K562 (cell line): ENCODE measurements around the gene MBNL2. TPM values are rescaled to one million over a fixed set of nuclear protein-coding genes. Genes with fewer than 3 reads are reported as not detected.

Source experiments
- ATAC-seq: fragments of 200-7000 bp; cut with Tn5 transposase; 3 replicates; pipeline ENCODE4 v1.9.1; 2020; ENCODE audit warnings: moderate library complexity
- BruUV-seq: library from RNA; stranded (reverse); fragments of 400-500 nt; replicated peaks from 2 replicates; lab custom pipeline; 2021; lab: Mats Ljungman, UMichigan
- CTCF ChIA-PET: fragments of 300-600 bp; formaldehyde crosslinking; extraction: SDS; loops from one replicate; lab custom pipeline; 2021; ENCODE audit warnings: low intra/inter-chr PET ratio; lab: Yijun Ruan, JAX
- POLR2A ChIA-PET: fragments of 300-600, 350-650 bp; sonication (Branson Sonifier 250); formaldehyde crosslinking; extraction: SDS; loops from one replicate; lab custom pipeline; 2021; ENCODE audit warnings: antibody characterized with exemption, inconsistent platforms; lab: Yijun Ruan, JAX
- DNase-seq, 4 experiments: peaks; one replicate each; pipeline versions ENCODE4 v3.0.0 to v3.0.0-alpha.2; 2011 to 2018; ENCODE audit warnings: low spot score in 3 of 4, mixed read lengths in 3 of 4; ENCODE audit errors: extremely low read depth in 1 of 4
- FAIRE-seq: peaks from 2 replicates; lab custom pipeline; 2011; peaks lifted over from hg19 to GRCh38; lab: Jason Lieb, UNC
- H2AFZ ChIP-seq: 2 replicates; pipeline ENCODE4 v1.6.0; 2011; ENCODE audit warnings: low read depth, low read length, control low read depth, inconsistent platforms
- H3K27ac ChIP-seq: fragments of 200-600 bp; 3 replicates; pipeline ENCODE4 v1.8.0; 2011; ENCODE audit warnings: low read depth, mild to moderate bottlenecking, control low read depth, inconsistent platforms, low read length, moderate library complexity, mixed read lengths; ENCODE audit errors: extremely low read depth
- H3K27me3 ChIP-seq, 2 experiments: fragments of 300-600 bp in 1 of 2; 2 replicates in 1 of 2; 3 replicates in 1 of 2; pipeline versions ENCODE4 v1.6.0 to v1.8.0; 2011; ENCODE audit warnings: inconsistent platforms in 2 of 2, low read length in 2 of 2, mild to moderate bottlenecking in 1 of 2, mixed read lengths in 1 of 2, moderate library complexity in 1 of 2; ENCODE audit not compliant: control insufficient read depth in 2 of 2, insufficient read depth in 2 of 2
- H3K36me3 ChIP-seq: fragments of 300-600 bp; 3 replicates; pipeline ENCODE4 v1.8.0; 2011; ENCODE audit warnings: mild to moderate bottlenecking, low read length, inconsistent platforms; ENCODE audit not compliant: control insufficient read depth, insufficient read depth
- H3K4me1 ChIP-seq, 2 experiments: fragments of 200-600 bp in 1 of 2; replicated peaks in 1 of 2; 2 replicates in 1 of 2; 3 replicates in 1 of 2; pipeline versions ENCODE4 v1.5.1 to v1.8.0; 2011; ENCODE audit warnings: inconsistent platforms in 2 of 2, low read length in 2 of 2, mild to moderate bottlenecking in 1 of 2, mixed read lengths in 1 of 2, moderate library complexity in 1 of 2; ENCODE audit not compliant: control insufficient read depth in 2 of 2, insufficient read depth in 2 of 2
- H3K4me2 ChIP-seq: 2 replicates; pipeline ENCODE4 v1.6.1; 2011; ENCODE audit warnings: low read length, control low read depth, inconsistent platforms, mixed read lengths; ENCODE audit not compliant: insufficient read depth
- H3K4me3 ChIP-seq: fragments of 200-600 bp; sonication (generic), shearing (Covaris generic); 2 replicates; pipeline ENCODE4 v1.5.1; 2016; ENCODE audit warnings: control low read depth, inconsistent platforms
- H3K79me2 ChIP-seq: fragments of 200-600 bp; 3 replicates; pipeline ENCODE4 v1.8.0; 2011; ENCODE audit warnings: low read length, inconsistent platforms; ENCODE audit not compliant: control insufficient read depth, insufficient read depth
- H3K9ac ChIP-seq, 2 experiments: 2 replicates each; pipeline versions ENCODE4 v1.6.0 to v1.6.1; 2011; ENCODE audit warnings: low read depth in 2 of 2, low read length in 2 of 2, control low read depth in 1 of 2, inconsistent platforms in 1 of 2, mild to moderate bottlenecking in 1 of 2, mixed read lengths in 1 of 2; ENCODE audit not compliant: insufficient read depth in 1 of 2
- H3K9me1 ChIP-seq: one replicate; pipeline ENCODE4 v1.6.0; 2011; ENCODE audit warnings: inconsistent platforms, mild to moderate bottlenecking, low read length, moderate library complexity; ENCODE audit not compliant: control insufficient read depth, insufficient read depth
- H3K9me3 ChIP-seq: replicated peaks from 2 replicates; pipeline ENCODE4 v1.5.1; 2011; ENCODE audit warnings: low read depth, low read length, inconsistent platforms; ENCODE audit not compliant: control insufficient read depth, insufficient read depth
- H4K20me1 ChIP-seq: replicated peaks from 2 replicates; pipeline ENCODE4 v1.6.1; 2011; ENCODE audit warnings: low read length, inconsistent platforms, mixed read lengths; ENCODE audit not compliant: control insufficient read depth, insufficient read depth
- ADNP ChIP-seq: fragments of 200-800 bp; sonication (Bioruptor generic); IDR thresholded peaks from 2 replicates; pipeline ENCODE4 v1.6.1; 2016; ENCODE audit warnings: missing genetic modification characterization, missing compliant biosample characterization
- BRCA1 ChIP-seq, 2 experiments: fragments of 450-650 bp in 1 of 2; sonication (generic) in 1 of 2; formaldehyde crosslinking in 1 of 2; IDR thresholded peaks; 2 replicates each; pipeline versions ENCODE4 v1.5.0 to v1.6.1; 2017 to 2020; ENCODE audit warnings: mild to moderate bottlenecking in 1 of 2, missing genetic modification reagents in 1 of 2
- C11orf30 ChIP-seq: fragments of 450-650 bp; IDR thresholded peaks from 2 replicates; pipeline ENCODE4 v1.6.1; 2016; ENCODE audit warnings: low read depth, mild to moderate bottlenecking
- JUN ChIP-seq, 2 experiments: sonication (generic) in 1 of 2; formaldehyde crosslinking in 1 of 2; IDR thresholded peaks; 2 replicates each; pipeline versions ENCODE4 v1.6.1 to v1.8.0; 2012 to 2022; ENCODE audit warnings: borderline replicate concordance in 2 of 2, mild to moderate bottlenecking in 2 of 2, improper control_type of control experiment in 1 of 2, low read depth in 1 of 2, low read length in 1 of 2, missing genetic modification reagents in 1 of 2
- OTX1 ChIP-seq: fragments of 450-650 bp; formaldehyde crosslinking; IDR thresholded peaks from 2 replicates; pipeline ENCODE4 v1.4.0; 2022; ENCODE audit warnings: mild to moderate bottlenecking
- POLR2A ChIP-seq: fragments of 450-650 bp; conservative IDR thresholded peaks from 2 replicates; pipeline ENCODE4 v1.6.1; 2016
- RFX7 ChIP-seq: fragments of 250-450 bp; sonication (Bioruptor Pico); IDR thresholded peaks from 2 replicates; pipeline ENCODE4 v1.5.1; 2021; ENCODE audit warnings: mild to moderate bottlenecking
- RNF2 ChIP-seq: sonication (generic); IDR thresholded peaks from 2 replicates; pipeline ENCODE4 v1.6.1; 2016
- SAFB ChIP-seq: fragments of 200-400 bp; formaldehyde crosslinking; IDR thresholded peaks from 2 replicates; pipeline ENCODE4 v1.6.1; 2017; ENCODE audit warnings: low read depth, low read length, borderline replicate concordance
- SMARCA4 ChIP-seq: fragments of 450-650 bp; IDR thresholded peaks from 2 replicates; pipeline ENCODE4 v1.6.1; 2016
- SPI1 ChIP-seq: IDR thresholded peaks from 2 replicates; pipeline ENCODE4 v1.6.1; 2011; ENCODE audit warnings: low read depth, low read length, control low read depth, borderline replicate concordance
- TAF7 ChIP-seq: fragments of 450-650 bp; IDR thresholded peaks from 2 replicates; pipeline ENCODE4 v1.6.1; 2016; ENCODE audit warnings: missing genetic modification characterization, missing compliant biosample characterization
- TFAP4 ChIP-seq: sonication (generic); formaldehyde crosslinking; IDR thresholded peaks from 2 replicates; pipeline ENCODE4 v1.8.0; 2022; ENCODE audit warnings: missing genetic modification reagents, mild to moderate bottlenecking, moderate library complexity, borderline replicate concordance
- ZNF444 ChIP-seq: fragments of 250-450 bp; sonication (Bioruptor Pico); IDR thresholded peaks from 2 replicates; pipeline ENCODE4 v1.4.0; 2020; ENCODE audit warnings: mild to moderate bottlenecking, moderate library complexity
- ZNF644 ChIP-seq: fragments of 200-800 bp; sonication (Bioruptor generic); IDR thresholded peaks from 2 replicates; pipeline ENCODE4 v1.6.1; 2016; ENCODE audit warnings: low read depth, missing genetic modification characterization, missing compliant biosample characterization
- ZNF695 ChIP-seq: fragments of 450-650 bp; formaldehyde crosslinking; IDR thresholded peaks from 2 replicates; pipeline ENCODE4 v1.4.0; 2020; ENCODE audit warnings: mild to moderate bottlenecking, moderate library complexity
- WGBS: fragments of 100-300 bp; shearing (Covaris generic); methylation state at CpG from one replicate; pipeline ENCODE4 v1.1.6; 2016; ENCODE audit warnings: low coverage, mixed read lengths; ENCODE audit not compliant: insufficient coverage; ENCODE audit errors: missing lambda C conversion rate; 5-methylcytosine and 5-hydroxymethylcytosine counted together
- in situ Hi-C: fragments of 300-500 bp; cut with MboI; formaldehyde crosslinking; loops from 4 replicates; pipeline ENCODE4 v1.15.0; 2018; ENCODE audit warnings: inconsistent platforms, mixed read lengths
- intact Hi-C: fragments of 100-400 bp; cut with micrococcal nuclease; formaldehyde crosslinking; loops from 2 replicates; pipeline ENCODE4 v1.14.2; 2022
- polyA plus RNA-seq, 8 experiments: library from polyadenylated mRNA; depleted of rRNA in 4 of 8; stranded (reverse) in 5 of 8; unstranded in 3 of 8; fragments of >200 nt; fragmentation: Nextera tagmentation in 2 of 8; fragmentation: Illumina TruSeq in 1 of 8; extraction: Ambion mirVana in 2 of 8; extraction: Trizol in 1 of 8; gene quantifications; 2 replicates each; pipeline versions ENCODE4 v1.2.1 to v1.2.3, GENCODE V29; 2011 to 2014; ENCODE audit warnings: inconsistent platforms in 1 of 8, missing spikeins in 1 of 8
- total RNA-seq, 7 experiments: library from RNA; depleted of rRNA in 6 of 7; stranded (reverse); fragments of >200 nt in 6 of 7; fragmentation: Illumina TruSeq in 2 of 7; extraction: Trizol in 2 of 7; gene quantifications; 2 replicates each; pipeline versions ENCODE4 v1.2.1 to v1.2.3, GENCODE V29; 2011 to 2021; ENCODE audit warnings: low replicate concordance in 1 of 7

MBNL2 gene
- total and polyA plus RNA-seq, 9 of the 15 experiments (the other 6 are each of a cell fraction or from before 2014, with no cell fraction given), result 7.0 to 24.8 (median 13.8) TPM

- Histone ChIP-seq H3K27ac (no peak overlapping the region), H3K9ac (peak overlapping the region in 1 of 2 experiments; percentile 35; a peak in 1 of 4 replicates), H3K79me2 (peaks cover 33% of the 10 kb centered on the region; the same call in 2 of the 3 replicates), H3K4me3 (no peak overlapping the region), H3K4me1 (peaks cover 0 to 18% of the 10 kb centered on the region in 2 experiments; a peak in 2 of 5 replicates), H3K4me2 (no peak overlapping the region), H3K9me3 (no peaks in the 10 kb centered on the region), H3K27me3 (no peaks in the 10 kb centered on the region), H3K36me3 (no peaks in the 10 kb centered on the region; the same call in 2 of the 3 replicates), H3K9me1 (peaks cover 6% of the 10 kb centered on the region), H4K20me1 (peaks cover 8% of the 10 kb centered on the region; the same call in 1 of the 2 replicates), H2AFZ (no peak overlapping the region)
- CTCF ChIA-PET, result no interaction called here
- TF ChIP-seq SMARCA4 (no peak), RFX7 (no peak), OTX1 (CRISPR knock-in tag) (no peak)
- no peak for ATAC-seq
- no peak for FAIRE-seq
- 91% methylated on average over 10 of the region's 12 CpGs for WGBS
- intact Hi-C loops, result no loop called here
- DNase-seq, result no peak
- BruUV-seq, result no TSS peak
- in situ Hi-C loops, result no loop called here
- POLR2A ChIA-PET, result no interaction called here
Measured at GRCh38 chr13:97328222-97328790, 106.2 kb downstream of the MBNL2 start.

GRCh38 chr13:97329331-97329730, 107.2 kb downstream of the MBNL2 start:
- Histone ChIP-seq H3K36me3 (peaks cover 3% of the 10 kb centered on the region; the same call in 1 of the 3 replicates), H3K27me3 (no peaks in the 10 kb centered on the region), H3K4me1 (peaks cover 0 to 18% of the 10 kb centered on the region in 2 experiments; a peak in 2 of 5 replicates), H3K79me2 (peaks cover 33% of the 10 kb centered on the region; the same call in 2 of the 3 replicates), H3K27ac (no peak overlapping the region), H3K4me2 (no peak overlapping the region), H3K4me3 (no peak overlapping the region), H3K9ac (no peak overlapping the region), H4K20me1 (peaks cover 8% of the 10 kb centered on the region; the same call in 1 of the 2 replicates), H3K9me1 (peaks cover 6% of the 10 kb centered on the region), H3K9me3 (no peaks in the 10 kb centered on the region), H2AFZ (no peak overlapping the region)
- no peak for ATAC-seq
- intact Hi-C loops (no loop called here), in situ Hi-C loops (no loop called here)
- no TSS peak for BruUV-seq
- CTCF ChIA-PET, result no interaction called here
- no peak for FAIRE-seq
- POLR2A ChIA-PET, result no interaction called here
- WGBS, result 72% methylated on average over 4 of the region's 4 CpGs
- DNase-seq, result no peak
- TF ChIP-seq TAF7 (tag) (no peak), TFAP4 (CRISPR knock-in tag) (no peak), ZNF644 (tag) (no peak), BRCA1 (IDR thresholded peaks at IDR 0.05) (no peak), BRCA1 (CRISPR knock-in tag; IDR thresholded peaks at IDR 0.05) (no peak), ADNP (tag) (no peak), ZNF444 (CRISPR knock-in tag) (no peak), ZNF695 (CRISPR knock-in tag) (no peak), POLR2A (no peak), RNF2 (no peak), SPI1 (no peak), C11orf30 (no peak), SAFB (no peak), JUN (IDR thresholded peaks at IDR 0.05; ENCODE audit: borderline replicate concordance, low read depth, low read length) (no peak), JUN (CRISPR knock-in tag; IDR thresholded peaks at IDR 0.05; ENCODE audit: borderline replicate concordance) (no peak)
